ENCODE data around the gene MAPK10.

The MAPK10 gene

GRCh38 chr4:86359944-86360478, at the start of gene MAPK10:
Gene MAPK10, minus strand, starts transcription at chr4:86360053.
- peak; percentile 94 for DNase-seq

- no peak for DNase-seq
Measured at GRCh38 chr4:86403575-86403974, 43.7 kb upstream of the MAPK10 start.

GRCh38 chr4:86401826-86402225, 42.0 kb upstream of the MAPK10 start:
- no peak for DNase-seq

- DNase-seq: no peak
Measured at GRCh38 chr4:86400216-86400615, 40.4 kb upstream of the MAPK10 start.

- no peak for DNase-seq
Measured at GRCh38 chr4:86398187-86398586, 38.3 kb upstream of the MAPK10 start.

GRCh38 chr4:86393749-86394148, 33.9 kb upstream of the MAPK10 start:
- no peak for DNase-seq

- DNase-seq: no peak
Measured at GRCh38 chr4:86389664-86390063, 29.8 kb upstream of the MAPK10 start.

GRCh38 chr4:86388252-86388651, 28.4 kb upstream of the MAPK10 start:
- no peak for DNase-seq

- no peak for DNase-seq
Measured at GRCh38 chr4:86386817-86387415, 27.1 kb upstream of the MAPK10 start.

- DNase-seq: no peak
Measured at GRCh38 chr4:86386201-86386600, 26.3 kb upstream of the MAPK10 start.

- no peak for DNase-seq
Measured at GRCh38 chr4:86381431-86381830, 21.6 kb upstream of the MAPK10 start.

GRCh38 chr4:86380181-86380724, 20.4 kb upstream of the MAPK10 start:
- no peak for DNase-seq

GRCh38 chr4:86376850-86377249, 17.0 kb upstream of the MAPK10 start:
- no peak for DNase-seq

GRCh38 chr4:86368433-86368832, 8.6 kb upstream of the MAPK10 start:
- DNase-seq: no peak

GRCh38 chr4:86367577-86367976, 7.7 kb upstream of the MAPK10 start:
- no peak for DNase-seq

GRCh38 chr4:86366920-86367319, 7.1 kb upstream of the MAPK10 start:
- DNase-seq: no peak

GRCh38 chr4:86362510-86362909, 2.7 kb upstream of the MAPK10 start:
- no peak for DNase-seq

- no peak for DNase-seq
Measured at GRCh38 chr4:86358257-86358656, 1.6 kb downstream of the MAPK10 start.

GRCh38 chr4:86357608-86358007, 2.2 kb downstream of the MAPK10 start:
- DNase-seq: no peak

GRCh38 chr4:86356425-86357210, 3.2 kb downstream of the MAPK10 start:
- no peak for DNase-seq

GRCh38 chr4:86354390-86354789, 5.5 kb downstream of the MAPK10 start:
- no peak for DNase-seq

- no peak for DNase-seq
Measured at GRCh38 chr4:86346320-86346719, 13.5 kb downstream of the MAPK10 start.

GRCh38 chr4:86344127-86344526, 15.7 kb downstream of the MAPK10 start:
- DNase-seq: no peak

GRCh38 chr4:86338989-86339388, 20.9 kb downstream of the MAPK10 start:
- no peak for DNase-seq

Measured in NCI-H1092 (cell line).